GM18873 (cell line): ENCODE data around the gene LRRC4C.

ENCODE experiments used
- ATAC-seq: cut with Tn5 transposase; IDR thresholded peaks from one replicate; pipeline ENCODE4 v1.9.1; 2021; ENCODE audit warnings: mild to moderate bottlenecking, moderate library complexity, moderate number of reproducible peaks; ENCODE audit not compliant: unreplicated experiment, low FRiP score

Gene LRRC4C

GRCh38 chr11:41459465-41460401, at the start of gene LRRC4C:
TSS of gene LRRC4C (minus strand) at chr11:41459652.
- no peak for ATAC-seq

- no peak for ATAC-seq
These were observed 48.7 kb upstream of the LRRC4C start for GRCh38 chr11:41508121-41508520.

- no peak for ATAC-seq
These were observed 40.0 kb upstream of the LRRC4C start for GRCh38 chr11:41499429-41499828.

GRCh38 chr11:41498726-41499125, 39.3 kb upstream of the LRRC4C start:
- ATAC-seq, result no peak

- ATAC-seq, result no peak
These were observed 38.5 kb upstream of the LRRC4C start for GRCh38 chr11:41497974-41498373.

- ATAC-seq, result no peak
These were observed 35.3 kb upstream of the LRRC4C start for GRCh38 chr11:41494716-41495115.

GRCh38 chr11:41486424-41486823, 27.0 kb upstream of the LRRC4C start:
- ATAC-seq, result no peak

GRCh38 chr11:41483956-41484355, 24.5 kb upstream of the LRRC4C start:
- no peak for ATAC-seq

- no peak for ATAC-seq
These were observed 19.7 kb upstream of the LRRC4C start for GRCh38 chr11:41479179-41479578.

GRCh38 chr11:41461057-41461681, 1.7 kb upstream of the LRRC4C start:
- no peak for ATAC-seq

- ATAC-seq, result no peak
These were observed 811 bp downstream of the LRRC4C start for GRCh38 chr11:41458641-41459040.

- no peak for ATAC-seq
These were observed 1.3 kb downstream of the LRRC4C start for GRCh38 chr11:41458154-41458553.

- ATAC-seq, result no peak
These were observed 2.0 kb downstream of the LRRC4C start for GRCh38 chr11:41457216-41458014.

GRCh38 chr11:41456269-41456668, 3.2 kb downstream of the LRRC4C start:
- no peak for ATAC-seq

- ATAC-seq, result no peak
These were observed 8.4 kb downstream of the LRRC4C start for GRCh38 chr11:41451011-41451410.

- ATAC-seq, result no peak
These were observed 9.9 kb downstream of the LRRC4C start for GRCh38 chr11:41449483-41450050.

GRCh38 chr11:41446566-41446965, 12.9 kb downstream of the LRRC4C start:
- no peak for ATAC-seq

- ATAC-seq, result no peak
These were observed 13.3 kb downstream of the LRRC4C start for GRCh38 chr11:41446107-41446506.

- ATAC-seq, result no peak
These were observed 22.4 kb downstream of the LRRC4C start for GRCh38 chr11:41437006-41437490.

- ATAC-seq, result no peak
These were observed 23.9 kb downstream of the LRRC4C start for GRCh38 chr11:41435531-41435930.
